ENCODE measurements around the gene MCM6.

DNA sequence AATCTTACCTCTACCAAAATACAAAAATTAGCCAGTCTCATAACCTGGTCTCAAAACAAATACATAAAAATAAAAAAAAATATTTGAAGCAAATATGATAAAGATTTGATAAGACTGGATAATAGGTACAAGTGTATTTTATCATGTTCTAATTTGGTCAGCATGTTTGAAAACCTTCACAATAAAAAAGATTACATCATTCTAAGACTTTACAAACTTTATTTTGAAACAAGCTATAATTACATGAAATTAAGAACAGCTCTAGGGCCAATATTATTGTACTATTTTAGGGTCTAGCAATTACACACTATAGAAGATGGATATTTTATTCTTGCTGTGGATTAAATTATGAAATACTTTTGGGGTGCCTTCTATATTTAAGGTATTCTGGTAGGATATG lies 29.4 kb upstream of the MCM6 start:
- TF ChIP-seq POLR2AphosphoS5 (IDR thresholded peaks at IDR 0.05; ENCODE audit: low read depth), result no peak
- TF ChIP-seq, protein P1, sequence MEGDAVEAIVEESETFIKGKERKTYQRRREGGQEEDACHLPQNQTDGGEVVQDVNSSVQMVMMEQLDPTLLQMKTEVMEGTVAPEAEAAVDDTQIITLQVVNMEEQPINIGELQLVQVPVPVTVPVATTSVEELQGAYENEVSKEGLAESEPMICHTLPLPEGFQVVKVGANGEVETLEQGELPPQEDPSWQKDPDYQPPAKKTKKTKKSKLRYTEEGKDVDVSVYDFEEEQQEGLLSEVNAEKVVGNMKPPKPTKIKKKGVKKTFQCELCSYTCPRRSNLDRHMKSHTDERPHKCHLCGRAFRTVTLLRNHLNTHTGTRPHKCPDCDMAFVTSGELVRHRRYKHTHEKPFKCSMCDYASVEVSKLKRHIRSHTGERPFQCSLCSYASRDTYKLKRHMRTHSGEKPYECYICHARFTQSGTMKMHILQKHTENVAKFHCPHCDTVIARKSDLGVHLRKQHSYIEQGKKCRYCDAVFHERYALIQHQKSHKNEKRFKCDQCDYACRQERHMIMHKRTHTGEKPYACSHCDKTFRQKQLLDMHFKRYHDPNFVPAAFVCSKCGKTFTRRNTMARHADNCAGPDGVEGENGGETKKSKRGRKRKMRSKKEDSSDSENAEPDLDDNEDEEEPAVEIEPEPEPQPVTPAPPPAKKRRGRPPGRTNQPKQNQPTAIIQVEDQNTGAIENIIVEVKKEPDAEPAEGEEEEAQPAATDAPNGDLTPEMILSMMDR (conservative IDR thresholded peaks at IDR 0.05; ENCODE audit: low read depth in 2 of 2), result no peak
- no peak for TF ChIP-seq STAT1 (IDR thresholded peaks at IDR 0.05; ENCODE audit: unreplicated experiment)
